HepG2 (cell line): ENCODE data around the gene INTS3. TPM values are rescaled to one million over a fixed set of nuclear protein-coding genes. Genes with fewer than 3 reads are reported as not detected.

ENCODE experiments used
- HDAC1 ChIP-seq: sonication (generic); formaldehyde crosslinking; IDR thresholded peaks from 2 replicates; pipeline ENCODE4 v1.5.1; 2020; ENCODE audit warnings: mild to moderate bottlenecking, missing genetic modification reagents
- KDM1A ChIP-seq: IDR thresholded peaks from 2 replicates; pipeline ENCODE4 v1.6.1; 2016; ENCODE audit warnings: missing compliant biosample characterization
- KDM5A ChIP-seq: fragments of 200-600 bp; sonication (generic); IDR thresholded peaks from 2 replicates; pipeline ENCODE4 v1.7.0; 2018; ENCODE audit warnings: antibody characterized with exemption, mild to moderate bottlenecking, low read length, borderline replicate concordance
- PTBP1 ChIP-seq: fragments of 200-400 bp; formaldehyde crosslinking; IDR thresholded peaks from 2 replicates; pipeline ENCODE4 v1.6.1; 2018; ENCODE audit warnings: low read length, low read depth; ENCODE audit not compliant: poor library complexity, severe bottlenecking
- RFX1 ChIP-seq: fragments of 450-650 bp; IDR thresholded peaks from 2 replicates; pipeline ENCODE4 v1.6.1; 2017
- ZMYM4 ChIP-seq: sonication (generic); formaldehyde crosslinking; IDR thresholded peaks from 2 replicates; pipeline ENCODE4 v1.8.1; 2023; ENCODE audit warnings: mild to moderate bottlenecking, missing genetic modification reagents
- ZNF256 ChIP-seq: sonication (generic); formaldehyde crosslinking; conservative IDR thresholded peaks from 2 replicates; pipeline ENCODE4 v1.4.0; 2020; ENCODE audit warnings: missing genetic modification reagents
- polyA plus RNA-seq, 8 experiments: library from polyadenylated mRNA; depleted of rRNA in 3 of 8; stranded (reverse) in 7 of 8; unstranded in 1 of 8; fragments of >200 nt; fragmentation: Illumina TruSeq in 4 of 8; extraction: Trizol in 4 of 8; gene quantifications; 2 replicates each; pipeline versions ENCODE4 v1.2.1 to v1.2.3, GENCODE V29; 2011 to 2016; ENCODE audit warnings: low read depth in 4 of 8, missing spikeins in 1 of 8, mixed read lengths in 1 of 8; ENCODE audit not compliant: insufficient read depth in 1 of 8
- total RNA-seq, 5 experiments: library from RNA; depleted of rRNA; stranded (reverse); fragments of >200 nt; fragmentation: Illumina TruSeq; extraction: Trizol; gene quantifications; 2 replicates each; pipeline ENCODE4 v1.2.3, GENCODE V29; 2016; ENCODE audit warnings: low read depth in 1 of 5
- TF ChIP-seq, protein P1 (sequence below): sonication (generic); formaldehyde crosslinking; IDR thresholded peaks from 2 replicates; pipeline ENCODE4 v1.4.0; 2020; ENCODE audit warnings: missing genetic modification reagents
- TF ChIP-seq, protein P2 (sequence below): sonication (generic); formaldehyde crosslinking; IDR thresholded peaks from 2 replicates; pipeline ENCODE4 v1.8.1; 2023; ENCODE audit warnings: missing genetic modification reagents, inconsistent platforms, borderline replicate concordance
- TF ChIP-seq, protein P3 (sequence below): sonication (generic); formaldehyde crosslinking; IDR thresholded peaks from 2 replicates; pipeline ENCODE4 v1.5.0; 2020; ENCODE audit warnings: mild to moderate bottlenecking, missing genetic modification reagents
- TF ChIP-seq, protein P4 (sequence below): sonication (generic); formaldehyde crosslinking; IDR thresholded peaks from 2 replicates; pipeline ENCODE4 v1.5.1; 2020; ENCODE audit warnings: mild to moderate bottlenecking, moderate library complexity, missing genetic modification reagents

INTS3 gene
- total and polyA plus RNA-seq, 2 of the 13 experiments (the other 11 are each of a cell fraction or from before 2014, with no cell fraction given), result 17.2 to 27.2 TPM

DNA sequence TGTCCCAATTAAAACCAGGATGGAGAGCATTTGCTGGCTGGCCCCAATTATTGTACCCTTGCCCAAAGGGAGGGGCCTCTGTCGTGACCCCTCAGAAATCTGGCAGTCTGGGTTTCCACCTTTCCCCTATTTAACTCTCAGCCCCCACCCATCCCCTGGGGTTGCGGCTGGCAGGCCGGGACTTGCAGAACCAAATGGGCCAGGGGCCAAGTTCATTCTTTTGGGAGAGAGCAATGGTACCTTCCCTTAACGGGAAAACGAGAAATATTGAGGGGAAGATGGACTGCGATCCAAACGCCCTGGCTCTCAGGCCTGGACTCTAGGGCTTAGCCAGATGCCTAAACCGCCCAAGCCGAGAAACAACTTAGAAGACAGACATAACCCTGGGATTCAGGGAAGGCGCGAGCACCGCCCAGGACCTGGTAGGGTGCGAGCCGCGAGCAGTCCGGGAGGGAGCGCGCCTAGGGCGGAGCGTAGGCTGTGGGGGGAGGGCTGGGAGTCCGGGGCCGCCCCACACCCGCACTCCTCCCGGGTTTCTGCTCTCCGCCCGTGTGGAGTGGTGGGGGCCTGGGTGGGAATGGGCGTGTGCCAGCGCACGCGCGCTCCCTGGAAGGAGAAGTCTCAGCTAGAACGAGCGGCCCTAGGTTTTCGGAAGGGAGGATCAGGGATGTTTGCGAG lies 47.1 kb downstream of the INTS3 start, which contains the start of gene SLC27A3 (continued):
- TF ChIP-seq ZNF256 (CRISPR knock-in tag) (no peak), PTBP1 (peak; percentile 38), ZMYM4 (peak; percentile 31; the same call in 1 of the 2 replicates), HDAC1 (CRISPR knock-in tag) (no peak), KDM5A (no peak), KDM1A (CRISPR knock-in tag) (no peak), RFX1 (no peak)
- TF ChIP-seq, protein P1, sequence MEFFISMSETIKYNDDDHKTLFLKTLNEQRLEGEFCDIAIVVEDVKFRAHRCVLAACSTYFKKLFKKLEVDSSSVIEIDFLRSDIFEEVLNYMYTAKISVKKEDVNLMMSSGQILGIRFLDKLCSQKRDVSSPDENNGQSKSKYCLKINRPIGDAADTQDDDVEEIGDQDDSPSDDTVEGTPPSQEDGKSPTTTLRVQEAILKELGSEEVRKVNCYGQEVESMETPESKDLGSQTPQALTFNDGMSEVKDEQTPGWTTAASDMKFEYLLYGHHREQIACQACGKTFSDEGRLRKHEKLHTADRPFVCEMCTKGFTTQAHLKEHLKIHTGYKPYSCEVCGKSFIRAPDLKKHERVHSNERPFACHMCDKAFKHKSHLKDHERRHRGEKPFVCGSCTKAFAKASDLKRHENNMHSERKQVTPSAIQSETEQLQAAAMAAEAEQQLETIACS (CRISPR knock-in tag), result peak; percentile 54; the same call in 1 of the 2 replicates
- TF ChIP-seq, protein P2, sequence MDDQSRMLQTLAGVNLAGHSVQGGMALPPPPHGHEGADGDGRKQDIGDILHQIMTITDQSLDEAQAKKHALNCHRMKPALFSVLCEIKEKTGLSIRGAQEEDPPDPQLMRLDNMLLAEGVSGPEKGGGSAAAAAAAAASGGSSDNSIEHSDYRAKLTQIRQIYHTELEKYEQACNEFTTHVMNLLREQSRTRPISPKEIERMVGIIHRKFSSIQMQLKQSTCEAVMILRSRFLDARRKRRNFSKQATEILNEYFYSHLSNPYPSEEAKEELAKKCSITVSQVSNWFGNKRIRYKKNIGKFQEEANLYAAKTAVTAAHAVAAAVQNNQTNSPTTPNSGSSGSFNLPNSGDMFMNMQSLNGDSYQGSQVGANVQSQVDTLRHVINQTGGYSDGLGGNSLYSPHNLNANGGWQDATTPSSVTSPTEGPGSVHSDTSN (CRISPR knock-in tag), result no peak
- TF ChIP-seq, protein P3, sequence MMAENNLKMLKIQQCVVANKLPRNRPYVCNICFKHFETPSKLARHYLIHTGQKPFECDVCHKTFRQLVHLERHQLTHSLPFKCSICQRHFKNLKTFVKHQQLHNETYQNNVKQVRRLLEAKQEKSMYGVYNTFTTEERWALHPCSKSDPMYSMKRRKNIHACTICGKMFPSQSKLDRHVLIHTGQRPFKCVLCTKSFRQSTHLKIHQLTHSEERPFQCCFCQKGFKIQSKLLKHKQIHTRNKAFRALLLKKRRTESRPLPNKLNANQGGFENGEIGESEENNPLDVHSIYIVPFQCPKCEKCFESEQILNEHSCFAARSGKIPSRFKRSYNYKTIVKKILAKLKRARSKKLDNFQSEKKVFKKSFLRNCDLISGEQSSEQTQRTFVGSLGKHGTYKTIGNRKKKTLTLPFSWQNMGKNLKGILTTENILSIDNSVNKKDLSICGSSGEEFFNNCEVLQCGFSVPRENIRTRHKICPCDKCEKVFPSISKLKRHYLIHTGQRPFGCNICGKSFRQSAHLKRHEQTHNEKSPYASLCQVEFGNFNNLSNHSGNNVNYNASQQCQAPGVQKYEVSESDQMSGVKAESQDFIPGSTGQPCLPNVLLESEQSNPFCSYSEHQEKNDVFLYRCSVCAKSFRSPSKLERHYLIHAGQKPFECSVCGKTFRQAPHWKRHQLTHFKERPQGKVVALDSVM (CRISPR knock-in tag), result 0 out of 2 replicates have a peak, but pooled peaks have one; percentile 11
- TF ChIP-seq, protein P4, sequence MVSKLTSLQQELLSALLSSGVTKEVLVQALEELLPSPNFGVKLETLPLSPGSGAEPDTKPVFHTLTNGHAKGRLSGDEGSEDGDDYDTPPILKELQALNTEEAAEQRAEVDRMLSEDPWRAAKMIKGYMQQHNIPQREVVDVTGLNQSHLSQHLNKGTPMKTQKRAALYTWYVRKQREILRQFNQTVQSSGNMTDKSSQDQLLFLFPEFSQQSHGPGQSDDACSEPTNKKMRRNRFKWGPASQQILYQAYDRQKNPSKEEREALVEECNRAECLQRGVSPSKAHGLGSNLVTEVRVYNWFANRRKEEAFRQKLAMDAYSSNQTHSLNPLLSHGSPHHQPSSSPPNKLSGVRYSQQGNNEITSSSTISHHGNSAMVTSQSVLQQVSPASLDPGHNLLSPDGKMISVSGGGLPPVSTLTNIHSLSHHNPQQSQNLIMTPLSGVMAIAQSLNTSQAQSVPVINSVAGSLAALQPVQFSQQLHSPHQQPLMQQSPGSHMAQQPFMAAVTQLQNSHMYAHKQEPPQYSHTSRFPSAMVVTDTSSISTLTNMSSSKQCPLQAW (CRISPR knock-in tag), result no peak
